GM10248 (cell line): ENCODE results near the gene LCNL1.

ENCODE experiments used
- CTCF ChIA-PET: fragments of 300-600 bp; sonication (Branson Sonifier 250); formaldehyde crosslinking; extraction: SDS; loops from one replicate; lab custom pipeline; 2021; ENCODE audit warnings: antibody characterized with exemption; lab: Yijun Ruan, JAX
- POLR2A ChIA-PET: fragments of 350-650 bp; sonication (Branson Sonifier 250); formaldehyde crosslinking; extraction: SDS; loops from one replicate; lab custom pipeline; 2020; ENCODE audit warnings: antibody characterized with exemption; lab: Yijun Ruan, JAX
- DNase-seq: peaks from one replicate; pipeline ENCODE4 v3.0.0; 2012; ENCODE audit errors: extremely low spot score
- TF ChIP-seq, protein P1 (sequence below): IDR thresholded peaks from 2 replicates; pipeline ENCODE4 v1.5.1; 2012; ENCODE audit warnings: mild to moderate bottlenecking, low read depth; ENCODE audit errors: extremely low read depth, missing control alignments, control extremely low read depth

The LCNL1 gene

DNA sequence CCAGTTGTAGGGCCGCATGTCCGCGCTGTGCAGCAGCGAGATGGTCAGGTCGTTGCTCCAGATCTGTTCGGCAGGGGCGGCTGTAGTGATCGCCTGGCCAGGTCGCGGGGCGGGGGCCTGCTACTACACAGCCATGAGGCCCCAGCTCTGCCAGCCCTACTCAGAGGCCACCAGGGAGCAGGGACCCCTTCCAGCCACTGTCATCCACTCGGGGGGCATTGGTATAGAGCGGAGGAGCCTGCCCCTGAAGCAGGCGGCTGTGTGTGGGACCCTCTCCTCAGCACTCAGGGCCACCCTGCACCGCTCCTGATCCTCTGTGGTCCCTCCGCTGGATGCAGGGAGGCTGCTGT lies 39.9 kb upstream of the LCNL1 start:
- TF ChIP-seq, protein P1, sequence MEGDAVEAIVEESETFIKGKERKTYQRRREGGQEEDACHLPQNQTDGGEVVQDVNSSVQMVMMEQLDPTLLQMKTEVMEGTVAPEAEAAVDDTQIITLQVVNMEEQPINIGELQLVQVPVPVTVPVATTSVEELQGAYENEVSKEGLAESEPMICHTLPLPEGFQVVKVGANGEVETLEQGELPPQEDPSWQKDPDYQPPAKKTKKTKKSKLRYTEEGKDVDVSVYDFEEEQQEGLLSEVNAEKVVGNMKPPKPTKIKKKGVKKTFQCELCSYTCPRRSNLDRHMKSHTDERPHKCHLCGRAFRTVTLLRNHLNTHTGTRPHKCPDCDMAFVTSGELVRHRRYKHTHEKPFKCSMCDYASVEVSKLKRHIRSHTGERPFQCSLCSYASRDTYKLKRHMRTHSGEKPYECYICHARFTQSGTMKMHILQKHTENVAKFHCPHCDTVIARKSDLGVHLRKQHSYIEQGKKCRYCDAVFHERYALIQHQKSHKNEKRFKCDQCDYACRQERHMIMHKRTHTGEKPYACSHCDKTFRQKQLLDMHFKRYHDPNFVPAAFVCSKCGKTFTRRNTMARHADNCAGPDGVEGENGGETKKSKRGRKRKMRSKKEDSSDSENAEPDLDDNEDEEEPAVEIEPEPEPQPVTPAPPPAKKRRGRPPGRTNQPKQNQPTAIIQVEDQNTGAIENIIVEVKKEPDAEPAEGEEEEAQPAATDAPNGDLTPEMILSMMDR: no peak
- CTCF ChIA-PET: interaction anchor here (1.3 to 1.8 kb wide), 4 partner anchors 11 to 144 kb away, joined by 4 to 8 read pairs (median 6); partner anchors contain the start of gene MAN1B1
- no peak for DNase-seq
- POLR2A ChIA-PET: no interaction called here

DNA sequence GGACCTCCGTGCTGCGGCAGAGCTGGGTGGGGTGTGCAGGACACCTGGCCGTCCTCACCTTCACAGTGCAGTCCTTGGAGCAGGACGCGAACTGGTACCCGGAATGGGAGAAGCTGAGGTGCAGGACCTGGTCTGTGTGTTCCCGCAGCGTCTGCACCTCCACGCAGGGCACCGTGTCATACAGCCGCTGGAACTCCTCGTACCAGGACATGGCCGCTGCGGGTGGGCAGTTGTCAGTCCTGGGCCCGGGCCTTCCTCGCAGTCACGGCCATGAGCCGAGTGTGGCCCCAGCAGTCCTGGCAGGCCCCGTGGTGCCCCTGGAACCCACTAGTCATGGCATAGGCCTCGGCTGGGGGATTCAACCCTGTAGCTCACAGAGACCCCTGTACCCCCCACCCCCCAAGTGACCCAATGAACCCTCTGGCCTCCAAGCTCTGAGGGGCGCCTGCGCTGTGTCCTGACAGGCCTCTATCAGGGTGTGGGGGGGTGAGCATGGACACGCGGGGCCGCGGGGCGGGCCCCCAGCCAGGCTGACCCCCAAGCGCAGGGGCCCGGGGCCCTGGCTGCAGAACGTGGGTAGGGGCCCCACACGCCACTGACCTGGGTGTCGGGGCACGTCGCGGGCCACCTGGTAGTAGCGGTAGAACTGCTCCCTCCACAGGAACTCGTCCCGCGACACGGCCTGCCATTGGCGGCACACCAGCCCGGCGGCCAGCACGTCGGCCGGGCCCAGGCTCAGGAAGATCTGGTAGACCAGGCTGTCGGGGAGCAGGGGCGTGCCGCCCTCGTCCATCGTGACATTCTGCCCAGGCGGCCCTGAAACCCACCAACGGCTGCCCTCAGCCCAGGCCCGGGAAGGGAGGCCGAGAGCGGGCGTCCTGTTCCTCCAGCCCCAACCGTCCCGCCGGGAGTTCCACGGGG lies 39.2 kb upstream of the LCNL1 start:
- ChIA-PET POLR2A (interaction anchor here (0.5 to 0.7 kb wide), 3 partner anchors 49 to 240 kb away, joined by 3 to 4 read pairs (median 4); partner anchors contain the start of gene PAXX), CTCF (interaction anchor here (0.7 to 6.5 kb wide), 16 partner anchors 8 to 215 kb away, joined by 3 to 126 read pairs (median 4); partner anchors contain the start of genes FUT7, MAN1B1, PAXX and RABL6)
- TF ChIP-seq, protein P1: no peak
- peak; percentile 63 for DNase-seq

DNA sequence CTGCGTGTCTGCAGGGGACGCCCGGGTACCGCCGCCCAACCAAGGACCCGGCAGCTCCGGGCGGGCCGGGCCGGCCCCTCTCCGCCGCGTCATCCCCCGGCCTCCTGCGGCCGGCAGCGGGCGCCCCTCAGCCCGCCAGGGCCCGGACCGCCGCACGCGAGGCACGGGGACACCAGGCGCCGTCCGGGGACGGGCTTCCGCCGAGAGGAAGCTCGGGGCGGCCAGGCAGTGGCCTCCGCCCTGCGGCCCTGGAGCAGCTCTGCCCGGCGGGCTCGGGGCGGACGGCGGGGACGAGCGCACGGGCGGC lies 38.6 kb upstream of the LCNL1 start:
- DNase-seq: peak; percentile 85
- CTCF ChIA-PET: interaction anchor here (0.7 to 6.5 kb wide), 16 partner anchors 9 to 216 kb away, joined by 3 to 126 read pairs (median 4); partner anchors contain the start of genes FUT7, MAN1B1, PAXX and RABL6
- POLR2A ChIA-PET: interaction anchor here (0.5 to 0.7 kb wide), 4 partner anchors 48 to 241 kb away, joined by 3 to 4 read pairs (median 4); partner anchors contain the start of gene PAXX
- TF ChIP-seq, protein P1: peak; percentile 16

DNA sequence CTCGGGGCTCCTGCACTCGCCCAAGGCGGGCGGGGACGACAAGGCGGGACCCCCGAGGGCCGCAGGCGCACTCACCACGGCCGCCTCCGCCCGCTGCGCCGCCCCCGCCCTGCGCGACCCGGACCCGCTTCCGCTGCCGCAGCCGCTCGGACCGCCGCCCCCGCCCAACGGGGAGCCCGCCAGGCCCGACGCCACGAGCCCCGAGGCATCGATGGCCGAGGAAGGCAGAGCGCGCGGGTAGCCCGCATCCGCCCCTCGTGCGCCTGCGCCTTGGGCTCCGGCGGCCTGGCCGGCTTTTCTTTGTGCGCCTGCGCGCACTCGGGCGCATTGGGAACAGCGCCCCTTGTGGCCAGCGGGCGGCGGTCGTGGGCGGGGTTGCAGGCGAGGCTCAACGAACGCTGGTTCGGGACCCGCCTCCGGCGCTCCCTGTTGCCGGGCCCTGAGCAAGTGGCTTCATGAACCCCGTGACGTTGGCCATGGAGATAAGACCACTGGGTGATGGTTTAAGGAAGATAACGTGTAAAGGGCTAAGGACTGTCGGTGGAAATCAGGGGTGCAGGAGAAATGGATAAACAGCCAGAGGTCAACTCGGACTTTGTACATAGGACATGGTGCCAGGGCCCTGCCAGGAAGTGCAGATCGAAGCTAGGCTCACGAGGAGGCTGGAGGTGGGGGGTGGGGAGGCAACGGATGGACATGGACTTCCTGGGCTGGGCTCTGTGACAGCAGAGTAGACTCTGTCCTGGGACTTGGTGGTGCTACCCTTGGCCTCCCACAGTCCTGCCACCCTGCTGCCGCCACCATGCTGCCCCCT lies 38.1 kb upstream of the LCNL1 start, which contains the start of the genes C8G and FBXW5:
Gene C8G, plus strand, starts transcription at position 725 of the 814 bp plus-strand sequence. Its CDS starts 78 bp downstream, at position 803.
Gene FBXW5, minus strand, starts transcription at position 220 of the 814 bp plus-strand sequence. CDS start 655 bp downstream, outside the sequence.
- TF ChIP-seq, protein P1: peak; percentile 95
- CTCF ChIA-PET: interaction anchor here (0.7 to 6.5 kb wide), 16 partner anchors 9 to 216 kb away, joined by 3 to 126 read pairs (median 4); partner anchors contain the start of genes FUT7, MAN1B1, PAXX and RABL6
- DNase-seq: peak; percentile 100
- POLR2A ChIA-PET: interaction anchor here (0.7 kb wide), 1 partner anchor 61 kb away, joined by 4 read pairs; no protein-coding TSS in a partner anchor

DNA sequence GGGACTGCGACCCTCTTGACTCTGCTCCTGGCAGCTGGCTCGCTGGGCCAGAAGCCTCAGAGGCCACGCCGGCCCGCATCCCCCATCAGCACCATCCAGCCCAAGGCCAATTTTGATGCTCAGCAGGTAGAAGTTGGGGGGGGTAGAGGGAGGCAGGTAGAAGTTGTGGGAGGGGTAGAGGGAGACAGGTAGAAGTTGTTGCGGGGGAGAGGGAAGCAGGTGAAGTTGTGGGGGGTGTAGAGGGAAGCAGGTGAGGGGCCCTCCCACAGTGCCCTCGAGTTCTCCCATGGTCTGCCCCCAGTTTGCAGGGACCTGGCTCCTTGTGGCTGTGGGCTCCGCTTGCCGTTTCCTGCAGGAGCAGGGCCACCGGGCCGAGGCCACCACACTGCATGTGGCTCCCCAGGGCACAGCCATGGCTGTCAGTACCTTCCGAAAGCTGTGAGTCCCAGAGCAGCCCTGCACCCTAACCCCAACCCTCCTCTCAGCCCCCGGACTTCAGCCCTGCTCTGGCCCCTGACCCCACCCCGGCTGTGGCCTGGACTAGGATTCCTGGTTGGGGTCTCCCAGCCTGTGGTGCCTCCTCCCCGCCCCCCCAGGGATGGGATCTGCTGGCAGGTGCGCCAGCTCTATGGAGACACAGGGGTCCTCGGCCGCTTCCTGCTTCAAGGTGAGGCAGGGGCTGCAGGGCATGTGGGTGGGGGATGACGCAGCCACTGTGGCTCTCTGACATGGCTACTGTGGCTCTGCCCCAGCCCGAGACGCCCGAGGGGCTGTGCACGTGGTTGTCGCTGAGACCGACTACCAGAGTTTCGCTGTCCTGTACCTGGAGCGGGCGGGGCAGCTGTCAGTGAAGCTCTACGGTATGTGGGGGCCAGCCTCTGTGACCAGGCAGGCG lies 37.2 kb upstream of the LCNL1 start:
- TF ChIP-seq, protein P1: no peak
- ChIA-PET CTCF (interaction anchor here (0.7 to 6.5 kb wide), 5 partner anchors 17 to 102 kb away, joined by 3 to 126 read pairs (median 4); partner anchors contain the start of genes AJM1 and FUT7), POLR2A (no interaction called here)
- no peak for DNase-seq
